ENCODE data around the gene HOXA9.
A peak's percentile ranks its signal among the peaks of the same experiment; 100 is the strongest.

The HOXA9 gene

DNA sequence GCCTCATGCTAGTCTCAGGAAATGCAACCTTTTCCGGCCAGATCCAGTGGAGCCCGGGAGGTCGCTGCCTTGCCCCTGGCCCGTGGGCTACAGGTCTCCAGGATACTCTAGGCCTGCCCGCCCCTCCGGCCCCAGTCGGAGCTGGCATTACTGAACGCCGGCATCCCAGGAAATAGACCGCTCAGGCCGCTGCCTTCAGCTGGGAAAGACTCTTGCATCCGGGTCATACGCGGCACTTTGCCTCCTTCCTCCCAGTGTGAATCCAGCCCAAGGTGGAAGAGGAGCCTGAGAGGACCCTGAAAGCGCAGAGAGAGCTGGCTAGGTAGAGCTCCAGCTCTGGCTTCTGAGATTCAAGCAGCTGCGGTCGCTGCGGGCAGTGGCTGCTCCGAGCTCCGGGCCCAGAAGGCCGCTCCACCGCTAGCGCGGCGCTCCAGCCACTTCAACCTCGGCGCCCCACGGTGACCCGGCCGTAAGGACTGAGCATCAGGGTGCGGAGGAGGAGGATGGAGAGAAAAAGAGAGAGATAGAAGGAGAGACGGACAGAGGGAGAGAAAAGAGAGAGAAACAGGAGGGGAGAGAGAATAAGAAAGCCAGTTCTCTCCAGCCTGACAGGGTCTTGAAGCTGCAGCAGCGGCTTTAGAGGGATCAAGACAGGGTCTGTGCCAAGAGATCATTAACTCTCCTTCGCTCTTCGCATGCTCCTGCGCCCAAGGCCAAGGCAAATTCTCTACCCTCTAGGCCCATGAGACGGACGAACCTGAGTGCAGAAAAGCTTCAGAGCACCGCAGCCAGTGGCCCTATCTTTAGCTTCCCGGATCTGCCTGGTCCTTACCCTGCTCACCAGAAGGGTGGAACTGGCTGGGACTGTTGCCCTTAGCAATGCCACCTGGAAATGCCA lies 10.5 kb upstream of the HOXA9 start:
- no peak for FAIRE-seq

DNA sequence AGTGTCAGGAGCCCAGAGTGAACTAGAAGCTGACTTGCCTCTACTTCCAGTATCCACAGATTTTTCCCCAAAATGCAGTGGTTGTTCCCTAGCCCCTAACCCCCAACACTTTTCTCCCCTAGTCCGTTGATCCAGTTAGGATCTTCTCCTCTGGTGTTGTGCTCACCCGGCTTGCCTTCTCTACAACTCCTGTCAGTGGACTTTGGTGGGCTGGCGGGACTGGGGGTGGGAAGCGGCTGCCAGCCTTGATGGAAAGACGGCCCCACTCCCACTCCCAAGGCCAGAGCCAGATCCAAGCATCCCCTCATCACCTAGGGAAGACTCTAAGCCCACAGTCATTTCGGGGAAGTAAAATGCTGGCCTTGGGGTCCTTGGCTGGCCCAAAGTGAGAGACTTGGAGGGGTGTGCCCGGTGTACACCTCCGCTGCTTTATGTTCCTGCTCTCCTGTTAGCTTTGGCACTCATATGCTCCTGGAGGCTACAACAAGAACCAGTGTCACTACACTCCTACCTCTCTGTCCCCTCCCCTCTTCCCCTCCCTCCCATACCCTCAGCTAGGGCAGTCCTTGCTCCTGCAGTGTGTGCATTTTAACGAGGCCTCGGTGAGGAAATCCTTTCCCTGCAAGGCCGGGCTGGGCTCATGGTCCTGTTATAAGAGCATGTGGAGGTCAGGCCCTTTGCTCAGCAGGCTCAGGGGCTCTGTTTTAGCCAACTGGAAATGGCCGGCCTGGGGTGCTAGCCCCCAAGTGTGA lies 9.7 kb upstream of the HOXA9 start:
- no peak for FAIRE-seq

DNA sequence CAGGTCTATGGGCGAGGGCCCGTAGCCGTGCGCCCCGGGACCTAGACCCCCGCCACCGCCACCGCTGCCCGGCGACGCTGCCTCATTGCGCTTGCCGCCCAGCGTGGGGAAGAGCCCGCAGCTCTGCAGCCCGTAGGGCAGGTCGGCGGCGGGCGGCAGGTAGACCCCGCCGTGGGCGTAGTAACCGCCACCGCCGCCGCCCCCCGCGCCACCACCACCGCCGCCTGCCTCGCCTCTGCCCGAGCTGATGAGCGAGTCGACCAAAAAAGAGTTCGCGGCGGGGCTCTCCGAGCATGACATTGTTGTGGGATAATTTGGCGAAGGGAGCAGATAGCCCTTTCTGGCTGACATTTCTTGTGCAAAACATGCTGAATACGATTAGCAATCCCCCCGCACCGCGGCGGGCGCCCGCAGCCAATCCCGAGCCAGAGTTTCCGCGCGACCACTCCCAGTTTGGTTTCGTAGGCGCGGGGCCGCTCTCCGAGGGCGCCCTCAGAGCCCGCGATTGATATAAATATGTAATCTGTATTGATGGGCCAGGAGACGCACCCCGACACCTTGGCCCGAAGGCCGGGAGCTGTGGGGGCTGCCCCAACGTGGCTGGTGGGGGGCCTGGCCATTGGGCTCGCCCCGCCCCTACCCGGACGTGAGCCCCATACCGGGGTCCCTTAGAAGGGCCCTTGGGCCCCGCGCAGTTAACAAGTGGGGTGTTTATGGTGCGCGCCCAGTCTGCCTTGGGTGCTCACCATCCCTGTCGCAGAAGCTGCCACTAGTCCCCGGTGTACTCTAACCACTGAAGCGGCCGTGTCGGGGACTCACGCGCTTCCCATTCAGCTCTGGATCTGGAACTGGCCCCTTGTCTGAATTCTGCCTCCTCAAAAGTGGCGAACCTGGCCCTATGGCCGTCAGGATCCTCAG lies 8.9 kb upstream of the HOXA9 start, which contains the start of gene HOXA10:
TSS of gene HOXA10 (minus strand) at position 365 of the 918 bp plus-strand sequence. CDS start at position 351, 14 bp downstream.
- peak; percentile 85 for FAIRE-seq

DNA sequence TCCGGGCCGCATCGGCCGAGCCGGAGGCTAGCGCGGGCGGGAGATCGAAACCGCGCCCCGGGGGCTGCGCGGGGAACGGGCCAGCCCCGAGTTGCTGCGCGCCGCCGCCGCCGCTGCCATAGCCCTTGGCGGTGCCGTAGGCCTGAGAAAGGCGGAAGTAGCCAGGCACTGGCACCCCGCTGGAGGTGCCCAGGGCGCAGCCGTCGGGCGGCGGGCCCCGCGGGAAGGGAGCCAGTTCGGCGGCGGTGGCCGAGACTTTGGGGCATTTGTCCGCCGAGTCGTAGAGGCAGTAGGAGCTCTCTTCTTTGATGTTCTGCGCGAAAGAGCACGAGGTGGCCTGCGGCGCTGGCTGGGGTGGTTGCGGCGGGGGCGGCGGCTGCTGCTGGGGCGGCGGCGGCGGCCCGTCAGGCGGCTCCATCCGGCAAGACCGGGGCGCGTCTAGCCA lies 8.2 kb upstream of the HOXA9 start:
- no peak for FAIRE-seq

DNA sequence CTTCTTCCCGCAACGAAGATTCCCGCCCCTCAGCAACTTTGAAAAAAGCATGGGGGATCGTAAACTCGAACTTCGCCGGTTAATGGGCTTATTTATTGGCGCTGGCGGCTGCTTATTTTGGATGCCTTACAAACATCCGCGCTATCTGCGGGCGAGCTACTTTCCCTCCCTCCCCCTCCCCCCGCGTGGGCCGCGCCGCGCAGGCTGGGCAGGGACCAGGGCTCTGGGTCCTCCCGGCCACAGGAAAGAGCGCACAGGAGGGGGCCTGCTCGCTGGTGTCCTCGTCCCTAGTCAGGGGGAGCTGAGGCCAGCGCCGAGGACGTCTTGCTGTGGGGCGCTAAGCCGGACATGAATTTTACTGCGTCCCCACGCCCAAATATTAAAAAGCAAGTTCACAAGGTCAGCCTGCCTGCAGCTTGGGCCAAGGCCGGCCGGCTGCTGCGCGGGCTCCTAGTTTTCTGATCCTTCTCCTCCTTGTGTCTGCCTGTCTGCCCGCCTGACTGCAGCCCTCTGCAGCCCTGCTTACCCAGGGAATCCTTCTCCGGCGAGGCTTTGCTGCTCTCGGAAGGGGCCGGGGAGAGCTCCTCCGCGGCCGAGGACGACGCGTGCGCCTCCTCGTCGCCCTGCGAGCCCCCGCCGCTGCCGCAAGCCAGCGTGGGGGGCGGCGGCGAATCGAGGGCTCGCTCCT lies 7.6 kb upstream of the HOXA9 start:
- no peak for FAIRE-seq

DNA sequence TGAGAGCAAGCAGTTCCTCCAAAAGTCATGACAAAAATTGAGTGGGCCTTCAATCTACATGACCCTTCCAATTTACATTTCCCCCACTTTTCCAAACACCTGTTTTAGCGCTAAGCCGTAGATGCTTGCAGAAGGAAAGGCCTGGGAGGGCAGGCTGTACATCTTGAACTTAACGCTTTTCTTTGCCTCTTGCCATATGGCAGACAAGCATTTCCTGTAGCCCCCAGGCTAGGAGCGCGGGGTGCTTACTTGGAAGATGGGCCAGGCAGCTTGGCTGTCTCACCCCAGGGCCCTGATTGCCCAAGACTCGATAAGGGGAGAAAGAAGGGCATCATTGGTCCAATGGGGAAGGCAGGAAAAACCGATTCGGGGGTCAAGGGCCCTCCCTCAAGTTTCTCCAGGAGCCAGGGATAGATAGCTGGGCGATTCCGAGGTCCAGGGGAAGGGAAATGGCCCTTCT lies 7.0 kb upstream of the HOXA9 start:
- FAIRE-seq: no peak

DNA sequence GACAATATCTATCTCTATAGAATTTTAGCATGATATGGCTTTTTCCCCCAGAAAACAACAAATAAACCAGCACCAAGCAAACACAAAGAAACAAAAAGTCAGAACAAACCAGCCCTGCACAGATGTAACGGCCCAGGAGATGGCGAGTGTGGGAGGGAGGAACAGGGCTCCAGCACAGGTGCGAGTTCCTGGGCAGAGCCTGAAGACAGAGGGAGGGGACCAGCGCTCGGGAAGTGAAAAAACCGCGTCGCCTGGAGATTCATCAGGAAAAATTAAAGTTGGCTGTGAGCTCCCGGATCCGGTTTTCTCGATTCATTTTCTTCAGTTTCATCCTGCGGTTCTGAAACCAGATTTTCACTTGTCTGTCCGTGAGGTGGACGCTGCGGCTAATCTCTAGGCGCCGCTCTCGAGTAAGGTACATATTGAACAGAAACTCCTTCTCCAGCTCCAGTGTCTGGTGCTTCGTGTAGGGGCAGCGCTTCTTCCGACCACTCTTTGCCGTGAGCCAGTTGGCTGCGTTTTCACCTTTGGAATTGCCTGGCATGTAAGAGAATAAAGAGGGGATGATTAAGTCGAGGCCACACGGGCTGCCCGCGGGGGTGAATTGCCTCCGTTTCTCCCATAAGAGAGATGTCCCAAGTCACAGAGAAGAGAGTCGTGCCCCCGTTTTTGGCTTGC lies 6.4 kb upstream of the HOXA9 start:
- no peak for FAIRE-seq

DNA sequence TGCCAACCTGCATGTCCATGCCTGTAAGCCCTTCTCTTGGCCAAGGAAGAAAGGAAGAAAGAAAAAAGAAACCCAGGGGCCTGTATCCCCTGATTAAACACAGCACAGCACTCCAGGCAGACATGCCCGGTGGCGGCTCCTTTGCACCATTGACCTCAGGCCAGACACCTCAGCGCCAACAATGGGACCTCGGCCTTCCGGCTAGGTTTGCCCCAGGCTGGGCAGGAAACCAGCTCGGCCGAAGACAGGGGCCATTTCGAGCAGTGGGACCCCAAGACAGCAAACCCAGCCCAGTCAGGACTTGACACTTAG lies 5.9 kb upstream of the HOXA9 start:
- no peak for FAIRE-seq

DNA sequence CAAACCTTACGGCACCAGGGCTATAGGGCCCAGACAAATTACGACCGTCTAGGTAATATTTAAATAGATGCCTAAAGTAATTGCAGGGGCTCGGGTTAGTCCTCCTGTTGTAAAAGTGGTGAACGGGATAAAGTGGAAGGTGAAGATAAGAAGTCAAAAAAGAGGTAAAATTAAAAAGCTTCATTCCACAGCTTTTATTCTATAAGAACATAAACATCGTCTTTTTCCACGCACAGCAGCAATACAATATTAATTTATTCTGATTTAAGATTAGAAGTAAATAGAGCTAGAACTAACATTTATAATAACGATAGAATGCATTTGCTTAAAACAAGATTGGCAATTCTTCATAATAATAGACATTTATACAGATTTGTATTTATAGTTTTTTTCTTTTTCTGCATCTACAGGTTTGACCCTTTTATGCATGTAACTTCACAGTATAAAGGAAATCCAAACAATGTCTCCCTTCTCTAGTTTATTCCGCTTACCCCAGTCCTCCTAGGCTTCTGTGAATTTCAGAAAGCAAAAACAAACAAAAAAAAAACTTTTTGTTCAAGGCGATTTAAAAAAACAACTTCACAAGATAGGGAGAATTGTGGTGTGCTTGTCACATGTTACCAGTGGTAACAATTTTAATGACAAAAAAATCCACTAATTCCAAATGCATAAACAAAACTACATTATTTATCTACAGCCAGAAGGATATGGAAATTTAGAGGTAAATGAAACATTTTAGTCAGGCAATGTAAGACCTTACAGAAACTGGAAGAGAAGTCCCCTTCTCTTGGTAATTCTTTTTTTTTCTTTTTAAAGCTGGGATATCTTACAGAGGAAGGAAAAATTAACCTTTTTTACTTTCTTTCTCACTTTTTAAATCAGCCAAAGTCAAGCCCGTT lies 5.3 kb upstream of the HOXA9 start:
- no peak for FAIRE-seq

DNA sequence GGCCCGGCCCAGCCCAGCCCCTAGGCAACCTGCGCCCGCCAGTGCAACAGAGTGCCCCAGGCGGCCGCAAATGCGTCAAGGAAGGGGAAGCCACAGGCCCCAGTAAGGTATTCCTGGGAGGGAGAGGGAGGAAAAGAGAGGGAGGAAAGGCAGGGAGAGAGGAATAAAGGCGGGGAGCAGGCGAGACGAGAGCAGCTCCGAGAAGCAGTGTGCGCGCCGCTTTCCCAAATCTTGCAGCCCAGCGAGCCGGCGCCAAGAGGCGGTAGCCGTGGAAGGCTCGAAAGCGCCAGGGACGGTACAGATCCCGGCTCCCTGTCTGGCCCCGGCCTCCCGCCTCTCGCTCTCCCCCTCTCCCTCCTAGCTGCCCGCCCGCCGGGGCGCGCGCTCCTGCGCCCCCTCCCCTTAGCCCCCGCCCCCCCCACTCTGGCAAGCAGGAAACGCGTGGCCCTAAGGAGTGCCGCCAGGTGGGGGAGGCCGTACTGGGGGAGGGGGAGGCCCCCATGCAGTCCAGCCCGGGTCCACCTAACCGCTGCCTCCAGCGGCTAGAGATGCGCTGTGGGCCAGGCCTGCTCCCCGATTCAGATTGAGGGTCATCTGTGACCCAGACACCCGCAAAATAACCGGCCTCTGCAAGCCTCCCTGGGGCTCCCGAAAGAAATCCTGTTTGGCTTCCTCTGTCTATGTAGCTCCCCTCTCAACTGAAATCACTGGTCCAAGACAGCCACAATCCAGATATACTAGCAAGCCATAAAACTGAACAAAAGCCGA lies 4.5 kb upstream of the HOXA9 start:
- FAIRE-seq: no peak

DNA sequence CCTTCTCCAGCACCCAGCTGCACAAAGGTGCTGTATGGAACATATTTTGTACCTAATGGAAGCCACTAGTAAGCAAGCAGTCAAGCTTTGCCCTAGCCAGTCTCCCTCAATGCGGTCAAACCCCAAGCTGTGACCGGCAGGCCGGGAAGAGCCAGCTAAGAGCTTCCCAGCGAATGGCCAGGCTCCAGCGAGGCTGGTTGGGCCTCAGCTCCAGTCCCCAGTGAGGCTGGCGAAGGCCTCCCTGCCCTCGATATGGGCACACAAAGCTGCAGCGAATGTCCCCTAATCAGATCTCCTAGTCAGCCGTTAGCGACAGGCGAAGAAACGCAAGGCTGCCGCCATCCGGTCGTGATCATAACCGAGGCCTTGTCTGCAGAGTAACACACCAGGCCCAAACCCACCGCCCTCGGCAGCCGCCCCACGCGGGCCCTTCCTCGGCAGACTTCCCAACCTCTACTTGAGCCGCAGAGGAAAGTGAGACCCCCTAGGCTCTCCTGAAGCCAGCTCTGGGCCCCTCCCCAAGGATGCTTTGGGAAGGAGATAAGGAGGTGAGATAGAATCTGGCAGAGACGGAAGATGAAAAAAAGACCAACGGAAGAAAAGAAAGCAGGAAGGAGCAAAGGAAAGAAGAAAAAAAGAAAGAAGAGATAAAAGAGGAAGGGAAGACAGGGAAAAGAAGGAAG lies 3.1 kb upstream of the HOXA9 start:
- no peak for FAIRE-seq

DNA sequence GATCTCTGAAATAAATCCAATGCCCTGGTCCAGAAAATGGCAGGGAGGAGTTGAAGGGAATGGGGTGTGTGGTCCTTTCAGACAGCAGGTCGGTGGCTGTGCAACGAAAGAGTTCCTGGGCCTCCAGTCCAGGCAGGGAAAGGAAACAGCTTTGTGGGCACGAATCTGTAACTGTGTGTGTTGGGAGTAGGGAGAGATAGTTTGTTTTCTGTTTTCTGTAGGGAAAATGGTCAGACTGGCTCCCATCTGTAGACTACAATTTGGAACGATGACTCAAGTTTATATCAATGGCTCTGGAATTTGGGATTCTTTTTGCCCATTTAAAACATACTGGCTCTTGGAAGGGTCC lies 2.6 kb upstream of the HOXA9 start:
- FAIRE-seq: no peak

DNA sequence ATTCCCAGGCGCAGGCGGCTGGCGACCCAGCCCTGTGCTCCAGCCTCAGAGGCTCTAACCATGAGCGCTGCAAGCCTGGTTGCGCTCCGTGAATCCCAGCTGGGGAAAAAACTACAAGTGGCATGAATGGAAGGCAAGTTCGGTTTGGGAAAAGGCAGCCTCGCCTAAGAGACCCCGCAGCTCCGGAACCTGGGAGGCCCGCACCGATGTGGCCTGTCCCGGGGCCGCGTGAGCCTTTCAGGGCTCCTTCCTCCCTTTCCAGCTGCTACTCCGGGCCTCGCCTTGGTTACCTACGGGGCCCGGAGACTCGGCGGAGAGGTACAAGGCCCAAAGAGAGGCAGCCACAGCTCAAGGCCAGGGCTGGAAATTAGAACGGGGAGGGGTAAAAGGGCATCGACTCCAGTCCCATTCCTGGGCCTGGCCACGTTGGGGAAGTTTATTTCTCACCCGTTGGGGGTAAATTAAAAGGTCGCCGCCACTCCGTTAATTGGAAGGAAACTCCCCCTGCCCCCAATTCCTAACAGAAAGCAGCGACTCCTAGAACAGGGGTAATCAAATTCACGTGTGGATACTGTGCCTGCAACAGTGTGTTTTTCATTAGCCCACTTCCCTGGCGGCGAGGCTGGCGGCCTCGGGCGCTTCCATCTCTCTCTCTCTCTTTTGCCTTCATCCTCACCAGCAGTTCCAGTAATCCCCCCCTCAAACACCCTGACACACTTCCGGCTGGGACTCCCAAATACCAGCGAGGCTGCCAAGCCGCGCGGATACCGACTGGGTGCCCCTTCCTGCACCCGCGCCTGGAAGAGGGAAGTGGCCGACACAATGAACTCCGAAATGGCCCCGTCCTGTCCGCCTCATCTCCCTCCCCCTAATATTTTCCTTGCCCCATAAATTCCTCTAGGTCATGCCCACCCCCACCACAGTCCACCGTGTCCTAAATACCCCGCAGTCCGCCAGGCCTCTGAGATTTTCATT lies 1.5 kb upstream of the HOXA9 start:
- no peak for FAIRE-seq

DNA sequence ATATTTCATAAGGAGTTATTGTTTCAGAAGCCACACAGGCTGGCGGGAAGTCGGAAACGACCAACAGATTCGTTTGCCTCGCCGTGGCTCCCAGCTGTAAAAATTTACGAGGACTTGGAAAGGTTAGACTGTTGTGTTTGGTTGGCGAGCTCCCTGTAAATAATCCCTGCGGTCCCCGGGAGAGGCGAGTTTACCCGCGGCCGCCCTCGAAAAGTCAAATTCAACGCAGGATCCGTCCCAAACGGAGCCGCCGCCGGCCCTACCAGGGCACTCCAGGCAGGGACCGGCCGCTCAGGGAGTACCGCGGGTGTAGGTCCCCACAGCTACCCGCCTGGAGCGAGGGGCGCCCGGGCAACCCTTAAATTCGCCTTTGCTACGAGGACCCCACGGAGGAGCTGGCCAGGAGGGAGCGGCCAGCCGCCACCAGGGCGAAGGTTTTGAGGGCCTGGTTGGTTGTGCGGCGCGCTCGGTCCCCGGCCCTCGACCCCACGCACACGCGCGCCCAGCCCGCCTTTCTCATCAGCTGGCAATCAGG lies 726 bp upstream of the HOXA9 start:
- no peak for FAIRE-seq

DNA sequence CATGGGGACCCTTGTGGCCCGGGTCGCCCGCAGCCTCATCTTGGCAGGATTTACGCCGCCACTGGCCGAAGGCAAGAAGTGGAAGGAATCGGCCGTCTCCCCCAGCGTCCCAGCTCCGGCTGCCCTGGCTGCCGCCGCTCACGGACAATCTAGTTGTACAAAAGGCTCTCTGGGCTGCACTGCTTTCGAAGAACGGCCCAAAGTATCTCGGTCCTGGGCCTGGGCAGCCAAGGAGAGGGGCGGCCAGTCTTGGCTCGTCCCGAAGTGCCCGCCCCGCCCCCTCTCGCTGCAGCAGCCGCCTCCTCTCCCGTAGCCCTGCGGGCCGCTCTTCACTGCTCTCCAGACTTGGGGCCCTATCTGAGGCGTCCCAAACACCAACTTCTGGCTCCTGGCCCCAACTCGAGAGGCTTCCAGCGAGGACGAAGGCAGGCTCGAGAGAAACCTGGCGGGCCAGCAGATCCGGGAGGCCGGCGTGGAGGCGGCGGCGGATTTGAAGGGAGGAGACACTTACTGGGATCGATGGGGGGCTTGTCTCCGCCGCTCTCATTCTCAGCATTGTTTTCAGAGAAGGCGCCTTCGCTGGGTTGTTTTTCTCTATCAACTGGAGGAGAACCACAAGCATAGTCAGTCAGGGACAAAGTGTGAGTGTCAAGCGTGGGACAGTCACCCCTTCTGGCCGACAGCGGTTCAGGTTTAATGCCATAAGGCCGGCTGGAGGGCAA lies 809 bp downstream of the HOXA9 start:
- no peak for FAIRE-seq

DNA sequence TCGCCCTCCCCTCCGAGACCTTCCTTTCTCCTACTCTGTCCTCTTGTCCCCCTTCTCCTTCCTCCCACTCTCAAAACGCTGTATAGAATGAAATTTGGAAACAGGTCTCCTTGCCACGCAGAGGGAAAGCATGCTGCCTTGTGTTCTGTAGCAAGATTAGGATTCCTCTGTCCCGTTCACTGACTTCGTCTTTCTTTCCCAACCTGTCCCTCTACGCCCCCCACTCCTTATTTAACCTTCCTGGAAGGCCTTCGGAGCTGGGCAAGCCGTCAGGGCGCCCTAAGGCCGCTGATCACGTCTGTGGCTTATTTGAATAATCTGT lies 1.3 kb downstream of the HOXA9 start:
- no peak for FAIRE-seq

Data from endometrium (tissue), 2 donors.